ENCODE measurements around the gene MYCBP2. TPM values are rescaled to one million over a fixed set of nuclear protein-coding genes. Genes with fewer than 3 reads are reported as not detected.
A peak's percentile ranks its signal among the peaks of the same experiment; 100 is the strongest.
"Not testable (repeated sequence)": the region's sequence is repeated elsewhere in the genome, so short reads cannot be mapped to it uniquely, and the experiment has no call there.

The MYCBP2 gene
- total and polyA plus RNA-seq, 7 donors = 3.7 to 130 (median 93.5) TPM

DNA sequence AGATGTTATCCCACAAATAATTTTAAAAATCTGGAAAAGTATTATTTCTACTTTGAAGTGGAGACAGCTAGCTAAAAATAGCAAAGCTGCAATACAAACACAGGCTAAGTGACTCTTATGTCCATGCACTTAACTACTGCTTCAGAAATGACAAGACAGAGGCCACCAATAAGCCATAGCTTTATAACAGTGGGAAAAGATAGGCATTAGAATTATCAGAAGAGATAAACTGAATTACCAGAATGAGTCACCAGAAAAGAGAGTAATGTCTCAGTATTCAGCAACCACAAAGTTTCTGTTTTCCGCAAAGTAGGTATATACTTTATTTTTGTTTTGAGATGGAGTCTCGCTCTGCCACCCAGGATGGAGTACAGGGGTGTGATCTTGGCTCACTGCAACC is 317.9 kb downstream of the MYCBP2 start:
- Histone ChIP-seq H3K9me3 (no peaks in the 10 kb centered on the region), H3K36me3 (peaks cover 16 to 81% (median 36%) of the 10 kb centered on the region in 4 donors), H3K27ac (no peak overlapping the region), H3K4me3 (no peak overlapping the region), H3K4me1 (peaks cover 0 to 39% (median 10%) of the 10 kb centered on the region in 4 donors), H3K27me3 (no peaks in the 10 kb centered on the region)
- DNase-seq = no peak
- 88 to 90% methylated on average over 2 of the region's 2 CpGs for WGBS, 2 donors
- TF ChIP-seq, protein P1, sequence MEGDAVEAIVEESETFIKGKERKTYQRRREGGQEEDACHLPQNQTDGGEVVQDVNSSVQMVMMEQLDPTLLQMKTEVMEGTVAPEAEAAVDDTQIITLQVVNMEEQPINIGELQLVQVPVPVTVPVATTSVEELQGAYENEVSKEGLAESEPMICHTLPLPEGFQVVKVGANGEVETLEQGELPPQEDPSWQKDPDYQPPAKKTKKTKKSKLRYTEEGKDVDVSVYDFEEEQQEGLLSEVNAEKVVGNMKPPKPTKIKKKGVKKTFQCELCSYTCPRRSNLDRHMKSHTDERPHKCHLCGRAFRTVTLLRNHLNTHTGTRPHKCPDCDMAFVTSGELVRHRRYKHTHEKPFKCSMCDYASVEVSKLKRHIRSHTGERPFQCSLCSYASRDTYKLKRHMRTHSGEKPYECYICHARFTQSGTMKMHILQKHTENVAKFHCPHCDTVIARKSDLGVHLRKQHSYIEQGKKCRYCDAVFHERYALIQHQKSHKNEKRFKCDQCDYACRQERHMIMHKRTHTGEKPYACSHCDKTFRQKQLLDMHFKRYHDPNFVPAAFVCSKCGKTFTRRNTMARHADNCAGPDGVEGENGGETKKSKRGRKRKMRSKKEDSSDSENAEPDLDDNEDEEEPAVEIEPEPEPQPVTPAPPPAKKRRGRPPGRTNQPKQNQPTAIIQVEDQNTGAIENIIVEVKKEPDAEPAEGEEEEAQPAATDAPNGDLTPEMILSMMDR (IDR thresholded peaks at IDR 0.05) = no peak
- TF ChIP-seq POLR2A (IDR thresholded peaks at IDR 0.05) (no peak), POLR2AphosphoS5 (IDR thresholded peaks at IDR 0.05) (no peak), EP300 (IDR thresholded peaks at IDR 0.05) (no peak)
- intact Hi-C loops (cut with DNase I) = no loop called here

- H3K27ac ChIP-seq; H3K27me3 ChIP-seq; H3K9me3 ChIP-seq; intact Hi-C loops (cut with DNase I); DNase-seq; H3K4me3 ChIP-seq: not testable (repeated sequence)
- Histone ChIP-seq H3K36me3 (peaks cover 13 to 78% (median 31%) of the 10 kb centered on the region in 4 donors), H3K4me1 (peaks cover 0 to 40% (median 10%) of the 10 kb centered on the region in 4 donors)
- WGBS, 2 donors = 90 to 94% methylated on average over 4 of the region's 4 CpGs
Observed at GRCh38 chr13:77008337-77008736, 318.6 kb downstream of the MYCBP2 start.

DNA sequence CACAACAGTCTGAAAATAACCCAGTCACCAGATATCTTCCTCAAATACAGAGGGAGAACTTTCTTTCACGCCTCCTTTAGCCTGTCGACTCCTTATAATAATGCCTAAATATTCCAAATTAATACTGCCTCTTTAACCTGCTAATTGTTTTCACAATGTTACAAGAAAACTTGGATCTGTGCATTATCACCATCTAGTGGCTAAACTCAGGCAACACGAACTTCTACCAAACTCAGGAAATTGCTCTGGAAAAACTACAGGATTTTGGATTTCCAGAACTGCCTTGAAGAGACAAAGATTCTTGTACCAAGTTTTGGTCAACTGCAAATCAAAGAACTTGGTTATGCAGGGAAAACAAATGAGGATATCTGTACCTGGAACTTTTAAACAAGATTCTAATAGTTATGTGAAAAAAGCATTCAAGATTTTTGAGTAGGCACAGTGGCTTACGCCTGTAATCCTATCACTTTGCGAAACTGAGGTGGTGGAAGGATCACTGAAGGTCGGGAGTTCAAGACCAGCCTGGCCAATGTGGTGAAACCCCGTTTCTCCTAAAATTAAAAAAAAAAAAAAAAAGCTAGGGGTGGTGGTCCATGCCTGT is 324.2 kb downstream of the MYCBP2 start:
- TF ChIP-seq POLR2AphosphoS5 (IDR thresholded peaks at IDR 0.05) = no peak
- TF ChIP-seq POLR2A (IDR thresholded peaks at IDR 0.05) = no peak
- no peak for TF ChIP-seq EP300 (IDR thresholded peaks at IDR 0.05)
- TF ChIP-seq, protein P1 (IDR thresholded peaks at IDR 0.05) = peak in 3 of 4 experiments; percentile 36 to 50 (median 48)
- DNase-seq = no peak
- 67 to 71% methylated on average over 7 of the region's 7 CpGs for WGBS, 2 donors
- peaks cover 0 to 60% (median 11%) of the 10 kb centered on the region in 4 donors for H3K36me3 ChIP-seq
- peaks cover 0 to 56% (median 31%) of the 10 kb centered on the region in 4 donors for H3K4me1 ChIP-seq
- H3K27me3 ChIP-seq = no peaks in the 10 kb centered on the region
- intact Hi-C loops (cut with DNase I) = no loop called here
- H3K27ac ChIP-seq = peak overlapping the region in 3 of 4 donors; percentile 20 to 46 (median 33)
- H3K4me3 ChIP-seq = no peak overlapping the region
- no peaks in the 10 kb centered on the region for H3K9me3 ChIP-seq

- peaks cover 0 to 56% (median 31%) of the 10 kb centered on the region in 4 donors for H3K4me1 ChIP-seq
Observed at GRCh38 chr13:77001963-77002587, 324.8 kb downstream of the MYCBP2 start.

DNA sequence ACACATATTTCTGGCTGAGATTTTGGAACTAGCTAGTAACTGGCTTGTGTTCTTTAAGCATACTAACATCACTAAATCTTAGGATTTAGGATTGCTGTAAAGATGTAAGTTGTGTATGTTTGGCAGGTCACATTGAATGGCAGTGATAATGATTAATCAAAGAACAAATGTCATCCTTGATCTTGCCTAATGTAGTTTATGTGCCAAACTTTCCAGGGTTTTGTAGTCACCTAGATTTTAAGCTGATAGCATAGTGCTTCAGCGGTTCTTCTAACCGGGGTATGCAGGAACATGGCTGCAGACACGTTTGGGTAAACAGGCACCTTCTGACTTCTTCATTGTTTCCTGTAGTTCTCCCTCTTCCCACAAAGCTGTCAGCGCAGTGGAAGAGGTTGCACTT is 325.4 kb downstream of the MYCBP2 start:
- H3K27ac ChIP-seq = peak overlapping the region in 3 of 4 donors; percentile 20 to 46 (median 33)
- TF ChIP-seq, protein P1 (IDR thresholded peaks at IDR 0.05) = no peak
- TF ChIP-seq POLR2AphosphoS5 (IDR thresholded peaks at IDR 0.05) (no peak), POLR2A (IDR thresholded peaks at IDR 0.05) (no peak), EP300 (IDR thresholded peaks at IDR 0.05) (no peak)

More at GRCh38 chr13:77001963-77002587, 324.8 kb downstream of the MYCBP2 start:
- TF ChIP-seq EP300 (IDR thresholded peaks at IDR 0.05) (no peak), POLR2AphosphoS5 (IDR thresholded peaks at IDR 0.05) (no peak), POLR2A (IDR thresholded peaks at IDR 0.05) (no peak)
- TF ChIP-seq, protein P1 (IDR thresholded peaks at IDR 0.05) = no peak
- H3K27me3 ChIP-seq = no peaks in the 10 kb centered on the region
- peak overlapping the region in 3 of 4 donors; percentile 20 to 46 (median 33) for H3K27ac ChIP-seq
- DNase-seq = no peak
- WGBS, 2 donors = 60 to 61% methylated on average over 4 of the region's 4 CpGs
- no peak overlapping the region for H3K4me3 ChIP-seq
- intact Hi-C loops (cut with DNase I) = no loop called here
- H3K36me3 ChIP-seq = peaks cover 0 to 59% (median 10%) of the 10 kb centered on the region in 4 donors
- no peaks in the 10 kb centered on the region for H3K9me3 ChIP-seq

More for the DNA sequence above, 325.4 kb downstream of the MYCBP2 start:
- intact Hi-C loops (cut with DNase I) = no loop called here
- Histone ChIP-seq H3K4me1 (peaks cover 0 to 54% (median 31%) of the 10 kb centered on the region in 4 donors), H3K36me3 (peaks cover 0 to 58% (median 8%) of the 10 kb centered on the region in 4 donors), H3K9me3 (no peaks in the 10 kb centered on the region), H3K27me3 (no peaks in the 10 kb centered on the region), H3K4me3 (no peak overlapping the region)
- DNase-seq = no peak
- WGBS, 2 donors = 73 to 74% methylated on average over 4 of the region's 4 CpGs

Data from sigmoid colon (tissue), 7 donors.